22Rv1 (cell line): ENCODE results near the gene SCAPER.

Experiments
- H3K27ac ChIP-seq: fragments of 450-650 bp; 2 replicates; pipeline ENCODE4 v1.5.1; 2017
- CTCF ChIP-seq: fragments of 450-650 bp; IDR thresholded peaks from 2 replicates; pipeline ENCODE4 v1.5.1; 2017; ENCODE audit warnings: mild to moderate bottlenecking
- ZFX ChIP-seq: fragments of 450-650 bp; IDR thresholded peaks from 2 replicates; pipeline ENCODE4 v1.6.1; 2017; ENCODE audit warnings: antibody characterized with exemption, borderline replicate concordance

Gene SCAPER

GRCh38 chr15:76566276-76566675 is 338.9 kb downstream of the SCAPER start:
- TF ChIP-seq ZFX: no peak
- TF ChIP-seq CTCF: no peak
- H3K27ac ChIP-seq: no peak overlapping the region

DNA sequence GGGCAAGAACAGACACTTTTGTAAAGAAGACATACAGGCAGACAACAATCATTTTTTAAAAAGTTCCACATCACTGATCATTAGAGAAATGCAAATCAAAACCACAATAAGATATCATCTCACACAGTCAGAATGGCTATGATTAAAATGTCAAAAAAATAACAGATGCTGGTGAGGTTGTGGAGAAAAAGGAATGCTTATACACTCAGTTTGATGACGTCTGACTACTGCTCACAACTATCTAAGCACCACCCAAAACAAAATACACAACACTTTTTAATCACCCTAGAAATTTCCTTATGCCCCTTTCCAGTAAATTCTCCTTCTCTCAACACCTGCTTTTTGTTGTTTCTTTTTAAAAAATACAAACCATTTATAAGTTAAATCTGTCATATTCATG is 339.8 kb downstream of the SCAPER start:
- H3K27ac ChIP-seq: no peak overlapping the region
- TF ChIP-seq CTCF (no peak), ZFX (no peak)

DNA sequence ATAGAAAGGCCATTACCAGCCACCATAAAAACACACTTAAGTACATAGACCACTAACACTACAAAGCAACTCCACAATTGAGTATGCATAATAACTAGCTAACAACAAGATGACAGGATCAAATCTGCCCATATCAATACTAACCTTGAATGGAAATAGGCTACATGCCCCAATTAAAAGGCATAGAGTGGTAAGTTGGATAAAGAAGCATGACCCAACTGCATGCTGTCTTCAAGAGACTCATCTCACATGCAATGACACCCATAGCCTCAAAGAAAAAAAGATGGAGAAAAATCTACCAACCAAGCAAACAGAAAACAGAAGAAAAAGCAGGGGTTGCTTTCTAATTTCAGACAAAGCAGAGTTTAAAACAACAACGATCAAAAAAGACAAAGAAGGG is 349.9 kb downstream of the SCAPER start:
- H3K27ac ChIP-seq: no peak overlapping the region
- TF ChIP-seq CTCF (no peak), ZFX (no peak)

DNA sequence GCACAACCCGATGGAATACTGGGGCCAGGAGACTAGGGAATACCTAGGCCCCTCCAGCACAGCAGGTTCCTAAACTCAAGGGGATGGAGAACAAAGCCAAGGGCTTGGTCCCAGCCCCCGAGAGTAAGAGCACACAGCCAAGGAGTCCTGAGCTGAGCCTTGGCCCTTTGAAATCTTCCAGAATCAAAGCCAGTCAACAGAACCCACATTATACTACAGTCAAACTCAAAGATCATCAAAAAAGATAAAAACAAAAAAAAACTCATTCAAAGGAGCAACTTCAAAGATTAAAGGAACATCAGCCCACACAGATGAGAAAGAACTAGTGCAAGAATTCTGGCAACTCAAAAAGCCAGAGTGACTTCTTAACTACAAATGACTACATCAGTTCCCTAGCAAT is 351.6 kb downstream of the SCAPER start:
- no peak overlapping the region for H3K27ac ChIP-seq
- no peak for TF ChIP-seq CTCF
- TF ChIP-seq ZFX: no peak

DNA sequence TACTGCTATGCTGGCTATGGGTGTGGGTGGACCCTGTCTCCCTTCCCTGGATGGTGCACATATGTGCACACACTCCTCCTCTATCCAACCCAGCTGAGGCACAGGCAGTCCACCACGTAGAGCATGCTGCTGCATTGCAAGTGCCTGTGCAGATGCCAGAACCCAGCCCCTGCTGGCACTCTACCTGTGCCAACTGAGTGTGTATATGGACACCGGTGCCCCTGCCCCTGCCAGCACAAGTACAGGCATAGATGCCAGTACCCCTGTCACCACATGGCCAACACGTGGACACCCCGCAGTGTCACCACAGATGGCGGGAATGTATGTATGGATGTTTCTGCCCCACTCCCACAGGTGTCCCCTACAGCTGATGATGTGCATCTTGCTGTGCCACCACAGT is 352.0 kb downstream of the SCAPER start:
- TF ChIP-seq CTCF: no peak
- no peak overlapping the region for H3K27ac ChIP-seq

DNA sequence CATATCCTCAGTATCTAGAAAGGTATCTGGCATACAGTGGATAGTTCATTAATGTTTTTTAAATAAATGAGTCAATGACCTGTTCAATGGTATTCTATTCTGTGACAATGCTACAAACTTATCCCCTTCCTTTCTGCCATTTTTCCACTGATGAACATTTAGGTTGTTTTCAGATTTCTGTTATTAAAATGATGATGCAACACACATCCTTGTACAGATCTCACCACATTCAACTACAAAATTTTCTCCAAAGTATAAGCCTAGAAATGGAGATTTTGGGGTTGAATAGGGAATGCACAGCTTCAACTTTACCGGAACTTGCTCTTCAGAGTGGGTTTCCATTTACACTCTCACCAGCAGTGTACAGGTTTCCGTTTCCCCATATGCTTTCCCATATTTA is 358.3 kb downstream of the SCAPER start:
- no peak overlapping the region for H3K27ac ChIP-seq
- TF ChIP-seq CTCF (no peak), ZFX (no peak)

DNA sequence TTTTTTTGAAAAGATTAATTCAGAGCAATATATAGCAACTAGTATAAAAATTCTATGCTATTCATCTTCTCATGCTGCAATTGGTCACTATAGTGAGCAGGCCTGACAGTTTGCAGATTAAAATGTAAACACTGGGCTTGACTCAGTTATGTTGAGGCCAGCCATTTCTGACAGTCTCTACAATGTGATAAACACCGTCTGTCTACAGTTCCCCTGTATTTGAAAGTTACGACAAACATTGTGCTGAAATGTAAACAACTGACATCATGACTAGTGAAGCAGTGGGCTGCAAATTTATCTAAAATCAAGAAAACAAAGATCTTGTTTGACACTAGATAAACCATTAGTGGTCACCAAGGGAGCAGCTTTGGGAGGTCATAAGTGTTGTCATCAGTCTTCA is 371.1 kb downstream of the SCAPER start:
- no peak overlapping the region for H3K27ac ChIP-seq

More for the DNA sequence above, 371.1 kb downstream of the SCAPER start:
- no peak for TF ChIP-seq CTCF
- no peak for TF ChIP-seq ZFX
